CD4-positive, CD25-positive, alpha-beta regulatory T cell (primary cell): ENCODE data around the gene XKR3. TPM values are rescaled to one million over a fixed set of nuclear protein-coding genes. Genes with fewer than 3 reads are reported as not detected.
"Not testable (repeated sequence)": the region's sequence is repeated elsewhere in the genome, so short reads cannot be mapped to it uniquely, and the experiment has no call there.

Experiments used
- ATAC-seq, 2 donors: fragments of 150-1000 bp; cut with Tn5 transposase; one replicate each; pipeline ENCODE4 v1.10.0; 2021; ENCODE audit warnings: low read depth in 2 of 2, moderate number of reproducible peaks in 2 of 2, moderate library complexity in 1 of 2
- DNase-seq, 3 donors: peaks; one replicate each; pipeline versions ENCODE4 v3.0.0 to v3.0.0-alpha.2; 2012 to 2022; ENCODE audit warnings: mixed read lengths in 1 of 3
- H3K27ac ChIP-seq: one replicate; pipeline ENCODE4 v1.7.0; 2013; ENCODE audit warnings: mild to moderate bottlenecking, low read length; ENCODE audit not compliant: insufficient read depth, poor library complexity, severe bottlenecking
- H3K27me3 ChIP-seq: one replicate; pipeline ENCODE4 v1.7.0; 2013; ENCODE audit warnings: low read length; ENCODE audit not compliant: control insufficient read depth, insufficient read depth
- H3K36me3 ChIP-seq: one replicate; pipeline ENCODE4 v1.7.0; 2013; ENCODE audit warnings: mild to moderate bottlenecking, low read length, moderate library complexity; ENCODE audit not compliant: control insufficient read depth, insufficient read depth
- H3K4me1 ChIP-seq: 2 replicates; pipeline ENCODE4 v1.7.0; 2013; ENCODE audit warnings: mild to moderate bottlenecking, low read length; ENCODE audit not compliant: insufficient read depth, control insufficient read depth, poor library complexity, severe bottlenecking
- H3K4me3 ChIP-seq: one replicate; pipeline ENCODE4 v1.7.0; 2013; ENCODE audit warnings: low read depth, mild to moderate bottlenecking, low read length, moderate library complexity
- H3K9me3 ChIP-seq, 2 experiments: 1 replicate in 1 of 2; 2 replicates in 1 of 2; pipeline ENCODE4 v1.7.0; 2013; ENCODE audit warnings: low read length in 2 of 2, mild to moderate bottlenecking in 1 of 2, moderate library complexity in 1 of 2; ENCODE audit not compliant: control insufficient read depth in 2 of 2
- H3K27ac Mint-ChIP-seq, 3 donors: one replicate each; pipeline ENCODE4 v1.8.0; 2020 to 2022; ENCODE audit warnings: mild to moderate bottlenecking in 3 of 3, mixed read lengths in 3 of 3, moderate library complexity in 2 of 3
- H3K27me3 Mint-ChIP-seq: one replicate; pipeline ENCODE4 v1.8.0; 2022; ENCODE audit warnings: mild to moderate bottlenecking, mixed read lengths
- H3K36me3 Mint-ChIP-seq: one replicate; pipeline ENCODE4 v1.8.0; 2020; ENCODE audit warnings: mixed read lengths
- H3K4me1 Mint-ChIP-seq, 4 donors: one replicate each; pipeline ENCODE4 v1.8.0; 2020 to 2022; ENCODE audit warnings: mixed read lengths in 4 of 4, mild to moderate bottlenecking in 1 of 4
- H3K4me3 Mint-ChIP-seq, 4 donors: one replicate each; pipeline ENCODE4 v1.8.0; 2020 to 2022; ENCODE audit warnings: mild to moderate bottlenecking in 4 of 4, mixed read lengths in 4 of 4, moderate library complexity in 3 of 4
- H3K9me3 Mint-ChIP-seq, 7 donors: one replicate each; pipeline ENCODE4 v1.8.0; 2020 to 2022; ENCODE audit warnings: mixed read lengths in 7 of 7, mild to moderate bottlenecking in 3 of 7, moderate library complexity in 2 of 7
- polyA plus RNA-seq, 4 donors: library from polyadenylated mRNA; unstranded; fragments of 300-500 nt; fragmentation: Illumina TruSeq; gene quantifications; one replicate each; pipeline ENCODE4 v1.2.3, GENCODE V29; 2021
- total RNA-seq: library from RNA; stranded (reverse); gene quantifications from one replicate; pipeline ENCODE4 v1.2.3, GENCODE V29; 2022

Gene XKR3
- total and polyA plus RNA-seq, 5 donors from 2014 or later: not detected

DNA sequence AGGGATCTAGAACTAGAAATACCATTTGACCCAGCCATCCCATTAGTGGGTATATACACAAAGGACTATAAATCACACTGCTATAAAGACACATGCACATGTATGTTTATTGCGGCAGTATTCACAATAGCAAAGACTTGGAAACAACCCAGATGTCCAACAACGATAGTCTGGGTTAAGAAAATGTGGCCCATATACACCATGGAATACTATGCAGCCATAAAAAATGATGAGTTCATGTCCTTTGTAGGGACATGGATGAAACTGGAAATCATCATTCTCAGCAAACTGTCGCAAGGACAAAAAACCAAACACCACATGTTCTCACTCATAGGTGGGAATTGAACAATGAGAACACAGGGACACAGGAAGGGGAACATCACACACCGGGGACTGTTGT lies 53.6 kb downstream of the XKR3 start:
- H3K36me3 Mint-ChIP-seq, H3K27me3 Mint-ChIP-seq, H3K27ac ChIP-seq, DNase-seq, H3K4me3 ChIP-seq, H3K4me3 Mint-ChIP-seq, H3K4me1 Mint-ChIP-seq, H3K4me1 ChIP-seq, H3K27me3 ChIP-seq, H3K9me3 ChIP-seq, H3K36me3 ChIP-seq, H3K27ac Mint-ChIP-seq, ATAC-seq: not testable (repeated sequence)
- peaks cover 0 to 19% (median 5%) of the 10 kb centered on the region in 7 donors for H3K9me3 Mint-ChIP-seq

DNA sequence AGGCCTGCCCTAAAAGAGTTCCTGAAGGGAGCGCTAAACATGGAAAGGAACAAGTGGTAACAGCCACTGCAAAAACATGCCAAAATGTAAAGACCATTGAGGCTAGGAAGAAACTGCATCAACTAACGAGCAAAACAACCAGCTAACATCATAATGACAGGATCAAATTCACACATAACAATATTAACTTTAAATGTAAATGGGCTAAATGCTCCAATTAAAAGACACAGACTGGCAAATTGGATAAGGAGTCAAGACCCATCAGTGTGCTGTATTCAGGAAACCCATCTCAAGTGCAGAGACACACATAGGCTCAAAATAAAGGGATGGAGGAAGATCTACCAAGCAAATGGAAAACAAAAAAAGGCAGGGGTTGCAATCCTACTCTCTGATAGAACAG lies 57.3 kb downstream of the XKR3 start:
- H3K9me3 Mint-ChIP-seq: peaks cover 0 to 22% (median 2%) of the 10 kb centered on the region in 7 donors
- not testable (repeated sequence) for H3K27me3 ChIP-seq, H3K36me3 ChIP-seq, H3K36me3 Mint-ChIP-seq, H3K9me3 ChIP-seq, ATAC-seq, H3K4me1 Mint-ChIP-seq, H3K4me3 Mint-ChIP-seq, H3K27ac Mint-ChIP-seq, H3K4me1 ChIP-seq, DNase-seq, H3K4me3 ChIP-seq, H3K27me3 Mint-ChIP-seq, H3K27ac ChIP-seq

DNA sequence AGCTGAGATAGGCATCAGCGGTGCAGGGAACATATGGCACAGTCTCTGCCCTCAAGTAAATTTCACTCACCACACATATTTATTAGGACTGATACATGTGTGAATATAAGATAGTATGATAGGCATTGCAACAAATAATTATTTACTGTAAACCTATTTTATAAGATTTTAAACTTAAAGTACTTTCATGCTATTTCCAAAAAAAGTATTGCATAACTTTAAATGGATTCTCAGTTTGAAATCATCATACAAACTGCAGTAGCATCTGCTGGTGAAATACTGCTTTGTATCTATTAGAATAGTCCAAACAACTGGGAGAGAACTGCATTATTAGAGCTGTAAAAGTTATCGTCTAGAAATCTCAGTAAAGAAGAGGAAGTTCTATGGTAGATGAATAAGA lies 63.0 kb downstream of the XKR3 start:
- not testable (repeated sequence) for H3K4me3 ChIP-seq, H3K27me3 ChIP-seq, H3K27ac ChIP-seq, ATAC-seq, H3K36me3 ChIP-seq, H3K9me3 ChIP-seq, H3K4me1 Mint-ChIP-seq, H3K27ac Mint-ChIP-seq, H3K4me1 ChIP-seq, H3K4me3 Mint-ChIP-seq, H3K36me3 Mint-ChIP-seq, H3K27me3 Mint-ChIP-seq, DNase-seq
- peaks cover 0 to 16% (median 4%) of the 10 kb centered on the region in 7 donors for H3K9me3 Mint-ChIP-seq

DNA sequence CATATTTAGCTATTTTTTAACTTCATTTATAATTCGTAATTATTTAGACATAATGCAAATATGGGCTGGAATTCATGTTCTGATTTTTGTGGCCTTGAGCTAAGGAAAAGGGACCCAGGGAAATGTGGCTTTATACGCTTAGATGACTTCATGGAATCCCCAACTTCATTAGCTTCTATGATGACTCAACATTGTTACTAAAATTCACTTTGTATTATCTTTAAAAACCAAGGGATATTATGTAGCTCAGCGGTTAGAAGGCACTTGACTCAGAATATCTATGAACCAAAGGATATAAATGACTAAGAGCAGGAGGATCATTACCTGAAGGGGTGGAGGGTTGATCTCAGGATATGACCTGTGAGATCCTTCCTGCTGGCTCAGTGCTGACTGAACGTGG lies 64.8 kb downstream of the XKR3 start:
- not testable (repeated sequence) for H3K4me1 Mint-ChIP-seq, H3K27me3 ChIP-seq, H3K4me3 ChIP-seq, H3K36me3 ChIP-seq, DNase-seq, ATAC-seq, H3K27ac Mint-ChIP-seq, H3K27me3 Mint-ChIP-seq, H3K9me3 ChIP-seq, H3K4me1 ChIP-seq, H3K27ac ChIP-seq, H3K4me3 Mint-ChIP-seq, H3K36me3 Mint-ChIP-seq
- H3K9me3 Mint-ChIP-seq: peaks cover 0 to 11% (median 2%) of the 10 kb centered on the region in 7 donors

DNA sequence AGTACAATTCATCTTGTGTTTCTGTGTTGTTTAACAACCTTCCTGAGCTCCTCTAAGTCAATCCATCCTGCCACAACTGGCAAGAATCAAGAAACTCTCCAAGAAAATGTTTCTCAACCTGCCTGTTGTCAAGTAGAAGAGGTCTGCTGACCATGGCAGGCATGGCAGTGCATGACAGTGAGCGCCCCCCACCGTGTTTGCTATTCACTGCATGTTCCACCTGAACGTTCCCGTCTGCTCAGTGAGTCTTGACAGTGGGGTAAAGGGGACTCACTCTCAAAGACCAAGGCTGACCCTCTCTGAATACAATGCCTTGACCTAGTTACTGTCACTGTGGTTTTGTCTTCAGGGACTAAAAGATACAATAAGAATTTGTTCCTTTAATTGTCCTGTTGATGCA lies 75.9 kb downstream of the XKR3 start:
- H3K27ac ChIP-seq, ATAC-seq, H3K4me1 Mint-ChIP-seq, H3K9me3 ChIP-seq, H3K36me3 Mint-ChIP-seq, H3K4me1 ChIP-seq, H3K27me3 ChIP-seq, H3K4me3 Mint-ChIP-seq, H3K9me3 Mint-ChIP-seq, H3K27me3 Mint-ChIP-seq, H3K27ac Mint-ChIP-seq, H3K4me3 ChIP-seq, DNase-seq, H3K36me3 ChIP-seq: not testable (repeated sequence)

DNA sequence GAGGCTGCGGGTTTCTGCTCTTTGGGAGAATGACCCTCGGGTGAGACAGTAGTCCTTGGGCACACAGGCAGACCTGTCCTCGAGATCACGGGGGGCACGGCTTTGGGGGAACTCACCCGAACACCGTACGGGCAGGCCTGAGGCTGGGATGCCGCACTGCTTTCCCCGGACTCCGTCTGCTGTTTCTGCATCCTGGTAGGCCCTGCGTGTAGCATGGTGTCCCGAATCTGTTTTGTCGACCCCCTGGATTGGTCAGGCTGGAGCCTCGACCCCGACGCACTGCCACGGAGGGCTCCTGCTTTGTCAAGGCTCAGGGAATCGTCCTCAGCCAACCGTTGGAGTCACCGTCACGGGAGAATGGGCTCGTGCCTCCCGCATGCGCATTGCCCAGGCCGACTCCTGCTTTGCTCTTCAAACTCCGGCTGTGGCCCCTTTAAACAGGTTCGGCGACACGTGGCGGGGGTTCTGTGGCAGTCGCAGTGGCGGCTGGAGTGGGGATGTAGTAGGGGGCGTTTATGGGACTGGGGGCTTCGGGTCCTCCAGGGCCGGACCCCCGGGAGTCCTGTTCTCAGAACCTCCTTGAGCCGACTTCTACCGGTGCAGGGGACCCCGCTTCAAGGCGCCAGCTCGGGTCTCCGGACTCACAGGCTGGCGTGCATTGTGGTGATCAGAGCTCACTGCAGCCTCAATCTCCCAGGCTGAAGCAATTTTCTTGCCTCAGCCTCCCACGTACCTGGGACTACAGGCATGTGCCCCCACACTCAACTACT lies 76.9 kb downstream of the XKR3 start:
- not testable (repeated sequence) for H3K27me3 Mint-ChIP-seq, H3K27ac ChIP-seq, H3K9me3 ChIP-seq, H3K36me3 ChIP-seq, H3K4me3 Mint-ChIP-seq, H3K4me1 Mint-ChIP-seq, DNase-seq, H3K27me3 ChIP-seq, H3K4me1 ChIP-seq, H3K9me3 Mint-ChIP-seq, H3K27ac Mint-ChIP-seq, H3K36me3 Mint-ChIP-seq, H3K4me3 ChIP-seq, ATAC-seq

DNA sequence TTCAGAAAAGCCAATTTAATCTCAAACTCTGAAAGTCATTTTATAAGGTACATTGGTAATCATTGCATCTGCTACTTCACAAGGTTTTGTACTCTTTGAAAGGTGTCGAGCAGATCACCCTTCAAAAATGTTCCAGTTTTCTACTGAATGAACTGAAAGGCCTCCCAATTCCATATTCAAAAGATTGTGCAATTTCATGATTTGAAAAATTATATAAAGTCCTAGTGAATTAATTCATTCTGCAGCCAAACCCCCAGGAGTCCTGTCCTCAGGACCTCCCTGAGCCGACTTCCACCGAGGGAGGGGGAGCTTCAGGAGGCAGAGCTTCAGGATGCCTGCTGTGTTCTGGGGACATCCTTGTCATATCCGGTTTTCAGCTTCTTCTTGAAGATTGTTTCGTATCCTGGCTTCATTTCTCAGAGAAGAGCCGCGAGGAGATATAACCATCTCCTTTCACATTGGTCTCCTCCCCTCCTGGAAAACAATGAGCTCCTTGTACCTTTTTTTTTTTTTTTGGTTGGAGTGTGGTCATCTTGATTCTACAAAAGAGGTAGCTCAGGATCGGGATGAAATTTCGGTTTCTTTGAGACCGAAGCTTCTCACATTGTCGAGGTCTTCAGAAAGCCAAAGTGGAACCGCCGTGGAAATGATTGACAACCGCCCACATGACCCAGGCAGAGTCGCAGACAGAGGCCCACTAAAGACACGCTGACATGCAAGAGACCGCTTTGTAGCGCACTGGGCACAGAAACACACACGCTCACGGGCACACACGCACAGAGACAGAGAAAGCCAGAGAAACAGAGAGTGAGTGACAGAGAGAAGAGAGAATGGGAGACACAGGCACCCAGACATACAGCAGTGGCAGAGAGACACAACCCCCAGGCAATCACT lies 77.7 kb downstream of the XKR3 start:
- H3K4me1 ChIP-seq, ATAC-seq, H3K27ac ChIP-seq, H3K4me3 Mint-ChIP-seq, H3K9me3 Mint-ChIP-seq, H3K9me3 ChIP-seq, H3K36me3 Mint-ChIP-seq, H3K27ac Mint-ChIP-seq, H3K27me3 ChIP-seq, DNase-seq, H3K4me3 ChIP-seq, H3K27me3 Mint-ChIP-seq, H3K36me3 ChIP-seq, H3K4me1 Mint-ChIP-seq: not testable (repeated sequence)

DNA sequence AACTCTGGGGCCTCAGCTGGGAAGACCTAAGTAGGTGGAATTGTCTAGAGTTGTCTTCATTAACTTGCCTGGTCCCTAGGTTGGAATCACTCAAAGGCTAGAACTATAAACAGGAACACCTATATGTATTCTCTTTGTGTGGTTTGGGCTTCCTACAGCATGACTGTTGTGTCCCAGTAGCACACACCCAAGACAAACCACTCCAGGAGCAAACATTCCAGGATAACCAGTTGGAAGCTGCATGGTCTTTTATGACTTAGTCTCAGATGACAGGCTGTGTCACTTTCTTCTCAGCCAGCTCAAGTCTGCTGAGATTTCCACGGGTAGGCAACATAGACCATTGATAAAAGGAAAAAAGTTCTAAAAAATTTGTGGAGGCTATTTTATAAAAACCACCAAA lies 90.9 kb downstream of the XKR3 start:
- not testable (repeated sequence) for H3K27me3 ChIP-seq, H3K4me1 Mint-ChIP-seq, H3K9me3 ChIP-seq, H3K36me3 ChIP-seq, H3K27me3 Mint-ChIP-seq, H3K4me3 Mint-ChIP-seq, H3K4me3 ChIP-seq, H3K36me3 Mint-ChIP-seq, ATAC-seq, H3K27ac ChIP-seq, DNase-seq, H3K9me3 Mint-ChIP-seq, H3K4me1 ChIP-seq, H3K27ac Mint-ChIP-seq
